K562 treated with DMSO at 1 percent for 24 hours (cell line): ENCODE data around the gene DNASE1L1. TPM values are rescaled to one million over a fixed set of nuclear protein-coding genes. Genes with fewer than 3 reads are reported as not detected.

ENCODE experiments used
- total RNA-seq: library from RNA; unstranded; fragments of 300-600 nt; gene quantifications from 2 replicates; pipeline ENCODE4 v1.2.3, GENCODE V29; 2022; ENCODE audit warnings: low read depth; ENCODE audit not compliant: insufficient read depth

Gene DNASE1L1, protein sequence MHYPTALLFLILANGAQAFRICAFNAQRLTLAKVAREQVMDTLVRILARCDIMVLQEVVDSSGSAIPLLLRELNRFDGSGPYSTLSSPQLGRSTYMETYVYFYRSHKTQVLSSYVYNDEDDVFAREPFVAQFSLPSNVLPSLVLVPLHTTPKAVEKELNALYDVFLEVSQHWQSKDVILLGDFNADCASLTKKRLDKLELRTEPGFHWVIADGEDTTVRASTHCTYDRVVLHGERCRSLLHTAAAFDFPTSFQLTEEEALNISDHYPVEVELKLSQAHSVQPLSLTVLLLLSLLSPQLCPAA
- 33.9 and 36.1 TPM in 2 replicates for total RNA-seq

GRCh38 chrX:154409222-154409871 lies at the start of gene DNASE1L1:
Gene DNASE1L1, minus strand, starts transcription at chrX:154409254. Its CDS starts 3,686 bp downstream, at chrX:154405568.

GRCh38 chrX:154458116-154458953 lies 49.3 kb upstream of the DNASE1L1 start, which contains the start of gene PLXNA3:
Gene PLXNA3, plus strand, starts transcription at chrX:154458281. Its CDS starts 1,903 bp downstream, at chrX:154460184.

GRCh38 chrX:154443992-154444754 lies 35.1 kb upstream of the DNASE1L1 start, which contains the start of gene FAM50A:
Gene FAM50A, plus strand, starts transcription at chrX:154444141. Its CDS starts 95 bp downstream, at chrX:154444236.

GRCh38 chrX:154436983-154437752 lies 28.1 kb upstream of the DNASE1L1 start, which contains the start of gene GDI1:
Gene GDI1, plus strand, starts transcription at chrX:154437154. Its CDS starts 101 bp downstream, at chrX:154437255.

DNA sequence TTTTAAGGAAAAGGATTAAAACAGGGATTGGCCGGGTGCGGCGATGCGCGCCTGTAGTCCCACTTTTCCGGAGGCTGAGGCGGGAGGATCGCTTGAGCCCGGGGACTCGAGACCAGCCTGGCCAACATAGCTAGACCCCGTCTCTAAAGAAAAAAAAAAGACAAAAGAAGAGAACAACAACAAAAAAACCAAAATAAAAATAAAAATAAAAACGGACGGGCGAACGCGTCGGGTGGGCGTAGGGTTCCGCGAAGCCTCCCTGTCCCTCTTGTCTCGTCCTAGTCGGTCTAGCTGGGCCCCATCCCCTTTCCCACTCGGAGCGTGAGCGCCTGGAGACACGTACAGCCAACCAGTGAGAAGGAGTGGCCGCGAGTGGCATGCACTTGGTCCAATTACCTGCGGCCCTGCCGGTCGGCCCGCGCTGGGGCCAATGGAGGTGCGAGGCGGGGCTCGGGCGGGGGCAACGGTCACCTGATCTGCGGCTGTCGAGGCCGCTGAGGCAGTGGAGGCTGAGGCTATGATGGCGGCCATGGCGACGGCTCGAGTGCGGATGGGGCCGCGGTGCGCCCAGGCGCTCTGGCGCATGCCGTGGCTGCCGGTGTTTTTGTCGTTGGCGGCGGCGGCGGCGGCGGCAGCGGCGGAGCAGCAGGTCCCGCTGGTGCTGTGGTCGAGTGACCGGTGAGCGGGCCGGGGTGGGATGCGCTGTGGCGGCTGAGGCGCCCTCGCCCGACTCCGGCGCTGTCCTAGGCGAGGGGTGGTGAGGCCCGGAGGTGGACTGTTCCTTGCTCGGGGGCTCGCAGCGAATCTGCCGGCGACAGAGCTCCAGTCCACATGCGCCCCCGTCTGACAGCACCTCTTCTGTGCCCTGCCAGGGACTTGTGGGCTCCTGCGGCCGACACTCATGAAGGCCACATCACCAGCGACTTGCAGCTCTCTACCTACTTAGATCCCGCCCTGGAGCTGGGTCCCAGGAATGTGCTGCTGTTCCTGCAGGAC lies 19.4 kb upstream of the DNASE1L1 start, which contains the start of gene ATP6AP1:
Gene ATP6AP1, plus strand, starts transcription at position 502 of the 996 bp plus-strand sequence. Its CDS starts 16 bp downstream, at position 518.

GRCh38 chrX:154397888-154398667 lies 11.0 kb downstream of the DNASE1L1 start, which contains the start of gene RPL10:
Gene RPL10, plus strand, starts transcription at chrX:154398377. Its CDS starts 143 bp downstream, at chrX:154398520.

DNA sequence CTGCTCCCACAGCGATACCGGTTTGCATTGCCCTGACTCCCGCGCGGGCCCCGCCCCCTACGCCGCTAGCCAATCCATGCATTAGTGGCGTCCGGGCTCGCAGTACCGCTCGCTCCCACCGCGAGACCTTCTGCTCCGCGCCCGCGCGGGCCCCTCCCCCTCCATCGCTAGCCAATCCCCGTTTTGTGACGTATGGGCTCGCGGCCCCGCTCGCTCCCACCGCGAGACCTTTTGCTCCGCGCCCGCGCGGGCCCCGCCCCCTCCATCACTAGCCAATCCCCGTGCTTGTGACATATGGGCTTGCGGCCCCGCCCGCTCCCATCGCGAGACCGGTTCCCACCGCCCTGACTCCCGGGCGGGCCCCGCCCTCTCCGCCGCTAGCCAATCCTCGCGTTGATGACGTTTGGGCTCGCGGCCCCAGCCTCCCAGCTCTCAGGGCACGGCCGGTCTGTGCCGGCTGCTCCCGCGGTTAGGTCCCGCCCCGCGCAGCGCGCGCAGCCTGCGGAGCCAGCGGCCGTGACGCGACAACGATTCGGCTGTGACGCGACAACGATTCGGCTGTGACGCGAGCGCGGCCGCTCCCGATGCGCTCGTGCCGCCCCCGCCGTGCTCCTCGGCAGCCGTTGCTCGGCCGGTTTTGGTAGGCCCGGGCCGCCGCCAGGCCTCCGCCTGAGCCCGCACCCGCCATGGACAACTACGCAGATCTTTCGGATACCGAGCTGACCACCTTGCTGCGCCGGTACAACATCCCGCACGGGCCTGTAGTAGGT lies 30.1 kb downstream of the DNASE1L1 start, which contains the start of gene EMD:
Gene EMD, plus strand, starts transcription at position 497 of the 770 bp plus-strand sequence. Its CDS starts 190 bp downstream, at position 687.

GRCh38 chrX:154374313-154375155 lies 34.5 kb downstream of the DNASE1L1 start, which contains the start of gene FLNA:
Gene FLNA, minus strand, starts transcription at chrX:154374634. Its CDS starts 3,389 bp downstream, at chrX:154371245.

Other genes with a start within 250 kb of the DNASE1L1 start
- not detected in 2 replicates for gene OPN1MW, start 226.7 kb downstream of the DNASE1L1 start, total RNA-seq
- gene OPN1MW2, start 189.5 kb downstream of the DNASE1L1 start, total RNA-seq, result not detected in 2 replicates
- gene OPN1MW3, start 151.7 kb downstream of the DNASE1L1 start, total RNA-seq, result not detected in 2 replicates
- not detected in 2 replicates for gene TEX28, start 114.1 kb downstream of the DNASE1L1 start, total RNA-seq
- 2.7 and 2.9 TPM in 2 replicates for gene TKTL1, start 113.5 kb downstream of the DNASE1L1 start, total RNA-seq
- gene FLNA, start 34.6 kb downstream of the DNASE1L1 start, total RNA-seq, result 439 and 455 TPM in 2 replicates
- 91.3 and 103 TPM in 2 replicates for gene EMD, start 30.0 kb downstream of the DNASE1L1 start, total RNA-seq
- gene RPL10, start 10.9 kb downstream of the DNASE1L1 start, total RNA-seq, result 11,901 and 12,258 TPM in 2 replicates
- gene TAFAZZIN, start 2.3 kb upstream of the DNASE1L1 start, total RNA-seq, result 50.3 and 60.2 TPM in 2 replicates
- 233 TPM in 2 replicates for gene ATP6AP1, start 19.4 kb upstream of the DNASE1L1 start, total RNA-seq
- 124 and 126 TPM in 2 replicates for gene GDI1, start 27.9 kb upstream of the DNASE1L1 start, total RNA-seq
- gene FAM50A, start 34.9 kb upstream of the DNASE1L1 start, total RNA-seq, result 212 and 228 TPM in 2 replicates
- gene PLXNA3, start 49.0 kb upstream of the DNASE1L1 start, total RNA-seq, result 9.9 and 11.4 TPM in 2 replicates
- 276 and 296 TPM in 2 replicates for gene LAGE3, start 70.0 kb upstream of the DNASE1L1 start, total RNA-seq
- gene UBL4A, start 77.4 kb upstream of the DNASE1L1 start, total RNA-seq, result 85.5 and 100 TPM in 2 replicates
- 53.6 and 59.5 TPM in 2 replicates for gene SLC10A3, start 81.4 kb upstream of the DNASE1L1 start, total RNA-seq
- gene FAM3A, start 107.0 kb upstream of the DNASE1L1 start, total RNA-seq, result 134 and 149 TPM in 2 replicates
- gene G6PD, start 137.6 kb upstream of the DNASE1L1 start, total RNA-seq, result 279 and 293 TPM in 2 replicates
- gene IKBKG, start 138.4 kb upstream of the DNASE1L1 start, total RNA-seq, result 61.0 and 63.2 TPM in 2 replicates
- not detected in 2 replicates for gene CTAG1A, start 175.9 kb upstream of the DNASE1L1 start, total RNA-seq
- not detected in 2 replicates for gene CTAG1B, start 210.0 kb upstream of the DNASE1L1 start, total RNA-seq
- 37.7 and 42.0 TPM in 2 replicates for gene CTAG2, start 244.3 kb upstream of the DNASE1L1 start, total RNA-seq